Measurements from ENCODE around the gene RTP3. TPM values are rescaled to one million over a fixed set of nuclear protein-coding genes. Genes with fewer than 3 reads are reported as not detected.

The RTP3 gene
- total and polyA plus RNA-seq, 2 of the 8 experiments (the other 6 are each of a cell fraction or from before 2014, with no cell fraction given): 0.08 TPM; not detected in 1

DNA sequence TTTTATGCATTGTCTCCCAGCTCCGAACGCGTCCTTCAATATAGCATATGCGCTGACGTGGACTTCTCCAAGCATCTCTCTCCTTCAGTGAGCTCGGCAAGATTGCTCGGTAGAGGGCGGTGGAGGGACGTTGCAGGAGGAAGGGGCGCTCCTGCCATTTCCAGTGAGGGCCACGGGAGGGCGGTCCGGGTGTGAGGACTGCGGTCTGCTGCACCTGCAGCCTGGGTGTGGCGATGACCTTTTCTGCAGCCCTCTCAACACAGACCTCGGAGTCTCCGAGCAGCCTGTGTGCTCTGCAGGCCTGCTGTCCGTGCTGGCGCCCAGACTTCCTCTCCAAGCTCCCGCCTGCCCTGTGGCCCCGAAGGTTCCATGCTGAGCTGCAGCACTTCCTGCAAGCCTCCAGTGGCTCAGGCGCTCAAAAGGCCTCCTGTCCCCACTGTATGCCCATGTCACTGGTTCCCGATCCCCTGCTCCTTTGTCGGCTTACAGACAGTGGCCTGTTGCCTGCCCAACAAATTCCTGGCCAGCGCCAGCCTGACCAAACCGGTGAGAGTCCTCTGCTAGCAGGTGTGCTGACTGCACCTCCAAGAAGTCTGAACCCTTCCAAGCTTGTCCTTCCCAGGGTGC is 8.9 kb upstream of the RTP3 start (continued):
- TF ChIP-seq, protein P1, sequence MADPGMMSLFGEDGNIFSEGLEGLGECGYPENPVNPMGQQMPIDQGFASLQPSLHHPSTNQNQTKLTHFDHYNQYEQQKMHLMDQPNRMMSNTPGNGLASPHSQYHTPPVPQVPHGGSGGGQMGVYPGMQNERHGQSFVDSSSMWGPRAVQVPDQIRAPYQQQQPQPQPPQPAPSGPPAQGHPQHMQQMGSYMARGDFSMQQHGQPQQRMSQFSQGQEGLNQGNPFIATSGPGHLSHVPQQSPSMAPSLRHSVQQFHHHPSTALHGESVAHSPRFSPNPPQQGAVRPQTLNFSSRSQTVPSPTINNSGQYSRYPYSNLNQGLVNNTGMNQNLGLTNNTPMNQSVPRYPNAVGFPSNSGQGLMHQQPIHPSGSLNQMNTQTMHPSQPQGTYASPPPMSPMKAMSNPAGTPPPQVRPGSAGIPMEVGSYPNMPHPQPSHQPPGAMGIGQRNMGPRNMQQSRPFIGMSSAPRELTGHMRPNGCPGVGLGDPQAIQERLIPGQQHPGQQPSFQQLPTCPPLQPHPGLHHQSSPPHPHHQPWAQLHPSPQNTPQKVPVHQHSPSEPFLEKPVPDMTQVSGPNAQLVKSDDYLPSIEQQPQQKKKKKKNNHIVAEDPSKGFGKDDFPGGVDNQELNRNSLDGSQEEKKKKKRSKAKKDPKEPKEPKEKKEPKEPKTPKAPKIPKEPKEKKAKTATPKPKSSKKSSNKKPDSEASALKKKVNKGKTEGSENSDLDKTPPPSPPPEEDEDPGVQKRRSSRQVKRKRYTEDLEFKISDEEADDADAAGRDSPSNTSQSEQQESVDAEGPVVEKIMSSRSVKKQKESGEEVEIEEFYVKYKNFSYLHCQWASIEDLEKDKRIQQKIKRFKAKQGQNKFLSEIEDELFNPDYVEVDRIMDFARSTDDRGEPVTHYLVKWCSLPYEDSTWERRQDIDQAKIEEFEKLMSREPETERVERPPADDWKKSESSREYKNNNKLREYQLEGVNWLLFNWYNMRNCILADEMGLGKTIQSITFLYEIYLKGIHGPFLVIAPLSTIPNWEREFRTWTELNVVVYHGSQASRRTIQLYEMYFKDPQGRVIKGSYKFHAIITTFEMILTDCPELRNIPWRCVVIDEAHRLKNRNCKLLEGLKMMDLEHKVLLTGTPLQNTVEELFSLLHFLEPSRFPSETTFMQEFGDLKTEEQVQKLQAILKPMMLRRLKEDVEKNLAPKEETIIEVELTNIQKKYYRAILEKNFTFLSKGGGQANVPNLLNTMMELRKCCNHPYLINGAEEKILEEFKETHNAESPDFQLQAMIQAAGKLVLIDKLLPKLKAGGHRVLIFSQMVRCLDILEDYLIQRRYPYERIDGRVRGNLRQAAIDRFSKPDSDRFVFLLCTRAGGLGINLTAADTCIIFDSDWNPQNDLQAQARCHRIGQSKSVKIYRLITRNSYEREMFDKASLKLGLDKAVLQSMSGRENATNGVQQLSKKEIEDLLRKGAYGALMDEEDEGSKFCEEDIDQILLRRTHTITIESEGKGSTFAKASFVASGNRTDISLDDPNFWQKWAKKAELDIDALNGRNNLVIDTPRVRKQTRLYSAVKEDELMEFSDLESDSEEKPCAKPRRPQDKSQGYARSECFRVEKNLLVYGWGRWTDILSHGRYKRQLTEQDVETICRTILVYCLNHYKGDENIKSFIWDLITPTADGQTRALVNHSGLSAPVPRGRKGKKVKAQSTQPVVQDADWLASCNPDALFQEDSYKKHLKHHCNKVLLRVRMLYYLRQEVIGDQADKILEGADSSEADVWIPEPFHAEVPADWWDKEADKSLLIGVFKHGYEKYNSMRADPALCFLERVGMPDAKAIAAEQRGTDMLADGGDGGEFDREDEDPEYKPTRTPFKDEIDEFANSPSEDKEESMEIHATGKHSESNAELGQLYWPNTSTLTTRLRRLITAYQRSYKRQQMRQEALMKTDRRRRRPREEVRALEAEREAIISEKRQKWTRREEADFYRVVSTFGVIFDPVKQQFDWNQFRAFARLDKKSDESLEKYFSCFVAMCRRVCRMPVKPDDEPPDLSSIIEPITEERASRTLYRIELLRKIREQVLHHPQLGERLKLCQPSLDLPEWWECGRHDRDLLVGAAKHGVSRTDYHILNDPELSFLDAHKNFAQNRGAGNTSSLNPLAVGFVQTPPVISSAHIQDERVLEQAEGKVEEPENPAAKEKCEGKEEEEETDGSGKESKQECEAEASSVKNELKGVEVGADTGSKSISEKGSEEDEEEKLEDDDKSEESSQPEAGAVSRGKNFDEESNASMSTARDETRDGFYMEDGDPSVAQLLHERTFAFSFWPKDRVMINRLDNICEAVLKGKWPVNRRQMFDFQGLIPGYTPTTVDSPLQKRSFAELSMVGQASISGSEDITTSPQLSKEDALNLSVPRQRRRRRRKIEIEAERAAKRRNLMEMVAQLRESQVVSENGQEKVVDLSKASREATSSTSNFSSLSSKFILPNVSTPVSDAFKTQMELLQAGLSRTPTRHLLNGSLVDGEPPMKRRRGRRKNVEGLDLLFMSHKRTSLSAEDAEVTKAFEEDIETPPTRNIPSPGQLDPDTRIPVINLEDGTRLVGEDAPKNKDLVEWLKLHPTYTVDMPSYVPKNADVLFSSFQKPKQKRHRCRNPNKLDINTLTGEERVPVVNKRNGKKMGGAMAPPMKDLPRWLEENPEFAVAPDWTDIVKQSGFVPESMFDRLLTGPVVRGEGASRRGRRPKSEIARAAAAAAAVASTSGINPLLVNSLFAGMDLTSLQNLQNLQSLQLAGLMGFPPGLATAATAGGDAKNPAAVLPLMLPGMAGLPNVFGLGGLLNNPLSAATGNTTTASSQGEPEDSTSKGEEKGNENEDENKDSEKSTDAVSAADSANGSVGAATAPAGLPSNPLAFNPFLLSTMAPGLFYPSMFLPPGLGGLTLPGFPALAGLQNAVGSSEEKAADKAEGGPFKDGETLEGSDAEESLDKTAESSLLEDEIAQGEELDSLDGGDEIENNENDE (IDR thresholded peaks at IDR 0.05; ENCODE audit: insufficient replicate concordance, low read length): no peak
- TF ChIP-seq JUND (IDR thresholded peaks at IDR 0.05; ENCODE audit: low read length): peak; percentile 80
- peak; percentile 54; the same call in 1 of the 2 replicates for TF ChIP-seq TBP (IDR thresholded peaks at IDR 0.05; ENCODE audit: low read depth, low read length)
- TF ChIP-seq PHF8 (conservative IDR thresholded peaks at IDR 0.05; ENCODE audit: low read depth, low read length): no peak
- TF ChIP-seq SIN3A (conservative IDR thresholded peaks at IDR 0.05 in 1 of 2, IDR thresholded peaks at IDR 0.05 in 1 of 2; ENCODE audit: low read depth in 1 of 2, low read length in 2 of 2): peak in 1 of 2 experiments; percentile 51; a peak in 1 of 4 replicates
- no peak for TF ChIP-seq RBBP5 (IDR thresholded peaks at IDR 0.05; ENCODE audit: borderline replicate concordance, low read depth, low read length)
- TF ChIP-seq CEBPB (IDR thresholded peaks at IDR 0.05; ENCODE audit: low read depth, low read length): 0 out of 2 replicates have a peak, but pooled peaks have one; percentile 27
- TF ChIP-seq HDAC2 (IDR thresholded peaks at IDR 0.05; ENCODE audit: borderline replicate concordance in 1 of 2, low read depth in 2 of 2, low read length in 2 of 2): no peak
- TF ChIP-seq SIRT6 (IDR thresholded peaks at IDR 0.05; ENCODE audit: low read length): no peak
- peak; percentile 24; the same call in 1 of the 2 replicates for TF ChIP-seq TEAD4 (IDR thresholded peaks at IDR 0.05; ENCODE audit: low read depth, low read length)
